ENCODE data around the gene PTPRG. TPM values are rescaled to one million over a fixed set of nuclear protein-coding genes. Genes with fewer than 3 reads are reported as not detected.

The PTPRG gene
- total RNA-seq, 4 donors from 2014 or later = 33.5 to 56.6 (median 46.9) TPM

DNA sequence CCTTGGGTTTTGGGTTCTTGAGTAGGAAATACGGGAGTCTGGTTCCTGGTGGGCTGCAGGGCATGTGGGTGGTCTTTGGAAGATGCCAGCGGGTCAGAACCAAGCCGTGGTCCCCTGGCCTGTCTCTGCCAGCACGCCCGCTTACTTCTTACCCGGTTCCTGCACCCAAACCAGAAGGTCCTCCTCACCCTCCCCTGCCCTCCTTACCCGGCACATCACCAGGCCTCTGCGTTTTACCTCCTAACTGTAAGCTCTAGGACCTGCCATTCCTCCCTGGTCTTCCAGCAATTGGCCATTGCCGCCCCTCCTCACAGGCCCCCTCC lies 628.0 kb downstream of the PTPRG start:
- H3K9me3 ChIP-seq = no peaks in the 10 kb centered on the region
- H3K4me3 ChIP-seq = no peak overlapping the region
- H3K27me3 ChIP-seq = no peaks in the 10 kb centered on the region
- no peaks in the 10 kb centered on the region for H3K36me3 ChIP-seq
- TF ChIP-seq CTCF (IDR thresholded peaks at IDR 0.05) = no peak
- H3K4me1 ChIP-seq = no peaks in the 10 kb centered on the region
- H3K27ac ChIP-seq = no peak overlapping the region
- DNase-seq = no peak

GRCh38 chr3:62192891-62193290 lies 631.5 kb downstream of the PTPRG start:
- no peak overlapping the region for H3K4me3 ChIP-seq
- DNase-seq = no peak
- TF ChIP-seq CTCF (IDR thresholded peaks at IDR 0.05) (no peak), POLR2A (IDR thresholded peaks at IDR 0.05) (no peak)
- no peak overlapping the region for H3K27ac ChIP-seq
- no peaks in the 10 kb centered on the region for H3K9me3 ChIP-seq
- no peaks in the 10 kb centered on the region for H3K27me3 ChIP-seq
- no peaks in the 10 kb centered on the region for H3K4me1 ChIP-seq
- H3K36me3 ChIP-seq = peaks cover 0 to 6% (median 0%) of the 10 kb centered on the region in 3 donors

GRCh38 chr3:62193586-62194345 lies 632.4 kb downstream of the PTPRG start:
- Histone ChIP-seq H3K4me3 (no peak overlapping the region), H3K9me3 (no peaks in the 10 kb centered on the region), H3K4me1 (no peaks in the 10 kb centered on the region), H3K27ac (no peak overlapping the region), H3K27me3 (no peaks in the 10 kb centered on the region), H3K36me3 (peaks cover 0 to 6% (median 0%) of the 10 kb centered on the region in 3 donors)
- no peak for DNase-seq
- TF ChIP-seq CTCF (IDR thresholded peaks at IDR 0.05) (no peak), POLR2A (IDR thresholded peaks at IDR 0.05) (no peak)

DNA sequence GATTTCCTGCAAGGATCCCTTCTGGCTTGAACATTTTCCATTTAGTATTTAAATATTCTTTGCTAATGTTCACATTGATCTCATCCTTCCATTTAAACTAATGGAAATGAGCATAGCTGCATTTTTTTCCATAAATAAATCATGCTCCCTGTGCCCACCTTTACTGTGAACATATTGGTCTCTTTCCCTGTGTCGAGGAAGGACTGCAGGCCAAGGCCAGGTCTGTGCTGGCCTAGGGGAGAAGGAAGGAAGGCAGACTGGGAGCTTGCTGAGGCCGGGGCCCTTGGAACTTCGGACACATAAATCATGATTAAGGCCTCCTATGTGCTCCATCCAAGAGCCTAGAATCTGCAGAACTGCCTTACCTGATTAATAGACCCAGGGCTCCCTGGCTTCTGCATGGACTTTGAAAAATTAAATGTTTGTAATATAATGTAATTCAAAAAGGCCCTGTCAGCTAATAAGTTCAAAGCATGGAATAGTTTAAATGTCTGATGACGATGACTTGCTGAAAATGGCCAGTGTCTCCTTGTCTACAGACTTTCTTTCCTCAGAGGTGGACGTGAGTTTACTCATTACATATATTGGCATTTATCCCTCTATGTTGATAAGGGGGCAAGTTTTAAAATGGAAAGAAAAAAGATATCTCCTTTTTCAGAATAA lies 636.1 kb downstream of the PTPRG start:
- Histone ChIP-seq H3K27ac (no peak overlapping the region), H3K27me3 (no peaks in the 10 kb centered on the region), H3K4me3 (no peak overlapping the region), H3K4me1 (no peaks in the 10 kb centered on the region), H3K36me3 (peaks cover 0 to 9% (median 0%) of the 10 kb centered on the region in 3 donors), H3K9me3 (no peaks in the 10 kb centered on the region)
- no peak for DNase-seq
- TF ChIP-seq POLR2A (IDR thresholded peaks at IDR 0.05) (no peak), CTCF (IDR thresholded peaks at IDR 0.05) (no peak)

DNA sequence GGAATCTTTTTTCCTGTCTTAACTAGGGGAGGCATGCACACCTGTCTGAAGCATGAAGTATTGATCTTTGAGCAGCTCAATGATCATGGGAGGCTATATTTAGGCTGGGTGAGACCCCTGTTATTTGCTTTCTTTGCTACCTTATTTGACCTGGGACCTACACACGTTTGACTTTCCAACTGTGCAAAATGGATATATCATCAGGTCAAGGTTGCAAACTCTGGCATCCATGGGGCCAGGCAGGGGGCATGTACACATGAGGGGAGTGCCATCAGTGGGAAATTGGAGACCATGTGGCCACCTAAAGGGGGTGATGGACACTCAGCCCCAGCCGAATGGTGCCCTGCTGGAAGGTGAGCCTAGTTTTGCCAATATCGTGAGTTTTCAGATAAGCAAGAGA lies 637.8 kb downstream of the PTPRG start:
- no peak for TF ChIP-seq POLR2A (IDR thresholded peaks at IDR 0.05)
- TF ChIP-seq CTCF (IDR thresholded peaks at IDR 0.05) = no peak
- H3K27me3 ChIP-seq = no peaks in the 10 kb centered on the region
- no peak for DNase-seq
- no peaks in the 10 kb centered on the region for H3K4me1 ChIP-seq
- no peaks in the 10 kb centered on the region for H3K9me3 ChIP-seq
- no peak overlapping the region for H3K27ac ChIP-seq
- peaks cover 0 to 21% (median 0%) of the 10 kb centered on the region in 3 donors for H3K36me3 ChIP-seq
- no peak overlapping the region for H3K4me3 ChIP-seq
